Suppressor macrophage treated with lipopolysaccharide for 1 hour (primary cell): ENCODE data around the gene HS3ST5.
A peak's percentile ranks its signal among the peaks of the same experiment; 100 is the strongest.
"Not testable (repeated sequence)": the region's sequence is repeated elsewhere in the genome, so short reads cannot be mapped to it uniquely, and the experiment has no call there.

Experiments used
- DNase-seq, 3 donors: peaks; one replicate each; pipeline ENCODE4 v3.0.0-alpha.2; 2020 to 2022

Gene HS3ST5

DNA sequence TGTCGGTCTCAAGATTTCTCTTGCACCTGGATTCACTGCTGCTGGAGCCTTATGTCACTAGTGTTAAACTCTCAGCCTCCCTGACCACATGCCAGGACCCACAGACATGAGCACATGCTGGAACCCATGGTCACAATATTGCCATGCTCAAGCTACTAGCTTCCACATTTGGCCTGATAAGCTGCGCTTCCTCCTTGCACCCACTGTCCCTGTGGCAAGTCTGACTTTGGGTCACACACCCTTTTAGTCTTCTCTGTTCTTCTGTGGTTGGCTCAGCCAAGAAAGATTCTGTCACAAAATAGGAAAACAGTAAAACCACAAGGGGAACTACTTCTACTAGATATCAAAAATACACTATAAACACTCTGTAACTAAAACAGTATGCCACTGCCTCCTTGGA is 303.0 kb downstream of the HS3ST5 start:
- DNase-seq, result peak in 1 of 3 donors; percentile 6

DNA sequence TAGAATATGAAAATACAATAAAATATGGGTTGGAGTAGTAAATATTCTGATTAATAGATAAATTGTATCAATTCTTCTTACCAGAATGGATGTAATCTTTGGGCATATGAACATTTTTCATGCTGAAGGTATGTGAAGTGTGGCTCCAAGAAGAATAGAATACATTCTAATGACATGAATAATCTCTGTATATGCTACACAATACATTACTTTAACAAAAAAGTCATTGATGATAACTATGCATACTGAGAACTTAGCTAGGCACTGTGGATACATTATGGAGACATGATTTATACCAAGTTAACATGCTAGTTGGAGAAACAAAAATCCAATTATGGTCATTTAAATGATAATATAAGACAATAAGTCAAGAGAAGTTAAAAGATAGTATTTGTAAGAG is 309.2 kb downstream of the HS3ST5 start:
- no peak for DNase-seq

DNA sequence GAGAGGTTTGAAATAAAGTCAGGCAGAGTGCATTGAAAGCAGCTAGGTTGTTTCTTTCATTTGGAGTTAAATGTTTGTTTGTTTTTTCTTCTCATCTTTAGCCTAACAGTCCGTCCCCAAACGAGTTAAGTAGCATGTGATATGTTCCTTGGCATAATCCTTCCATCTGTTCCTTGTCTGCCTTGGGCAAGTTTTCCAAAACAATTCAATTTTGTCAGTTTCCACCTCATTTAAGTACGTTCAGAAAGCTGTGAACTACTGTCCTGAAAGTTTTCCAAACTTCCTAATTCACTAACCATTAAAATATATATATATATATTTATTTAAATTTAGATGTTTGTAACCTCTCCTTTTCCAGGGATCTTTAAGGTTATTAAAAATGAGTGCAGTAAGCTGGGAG is 310.1 kb downstream of the HS3ST5 start:
- DNase-seq, result no peak

GRCh38 chr6:114030767-114031166 is 312.1 kb downstream of the HS3ST5 start:
- DNase-seq, result no peak

DNA sequence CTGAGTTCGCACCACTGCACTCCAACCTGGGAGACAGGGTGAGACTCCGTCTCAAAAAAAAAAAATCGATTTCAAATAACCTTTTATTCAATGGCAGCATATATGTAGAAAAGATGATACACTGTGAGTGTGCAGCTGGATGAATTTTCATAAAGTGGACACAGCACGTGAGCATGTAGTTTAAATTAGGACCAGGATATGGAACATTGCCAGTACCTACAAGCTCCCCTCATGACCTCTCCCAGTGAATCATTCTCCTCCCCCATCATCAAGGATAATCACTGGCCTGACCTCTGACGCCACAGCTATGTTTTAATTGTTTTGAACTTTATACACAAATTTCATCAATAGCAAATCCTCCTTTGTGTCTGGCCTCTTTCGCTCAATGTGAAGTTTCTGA is 318.1 kb downstream of the HS3ST5 start:
- no peak for DNase-seq

DNA sequence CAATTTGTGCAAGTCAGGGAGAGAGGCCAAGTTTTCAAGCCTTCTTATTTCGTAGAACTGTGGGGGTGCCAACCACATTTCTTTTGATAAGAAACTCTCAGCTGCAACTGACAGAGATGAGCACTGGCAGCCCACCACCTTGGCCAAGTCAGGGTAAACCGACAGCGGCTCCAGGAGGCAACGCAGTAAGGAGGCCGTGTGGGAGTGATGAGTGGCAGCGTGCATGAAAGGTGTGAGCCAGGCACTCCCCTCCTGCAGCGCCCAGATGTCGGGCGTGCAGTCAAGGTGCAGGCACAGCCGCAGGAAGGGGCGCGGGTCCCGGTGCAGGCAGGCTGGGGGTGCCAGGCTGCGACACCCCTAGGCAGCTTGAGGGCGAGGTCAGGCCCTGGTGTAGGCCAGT is 322.6 kb downstream of the HS3ST5 start:
- DNase-seq, result no peak

DNA sequence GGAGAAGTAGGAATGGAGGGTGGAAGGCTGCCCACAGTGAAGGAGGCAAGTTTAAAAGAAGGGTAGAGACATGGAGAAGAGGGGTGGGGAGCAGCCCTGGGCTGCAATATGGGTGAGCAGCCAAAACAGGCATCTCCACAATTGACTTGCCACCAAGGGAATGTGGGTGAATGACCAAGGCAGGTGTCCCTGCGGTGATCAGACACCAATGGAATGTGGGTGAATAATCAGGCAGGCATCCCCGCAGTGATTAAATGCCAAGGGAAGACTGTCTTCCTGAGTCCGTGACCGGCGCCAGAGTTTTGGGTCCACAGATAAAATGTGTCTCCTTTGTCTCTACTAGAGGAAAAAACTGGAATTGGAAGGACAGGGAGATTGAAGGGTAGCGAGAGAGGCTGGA is 325.7 kb downstream of the HS3ST5 start:
- not testable (repeated sequence) for DNase-seq

DNA sequence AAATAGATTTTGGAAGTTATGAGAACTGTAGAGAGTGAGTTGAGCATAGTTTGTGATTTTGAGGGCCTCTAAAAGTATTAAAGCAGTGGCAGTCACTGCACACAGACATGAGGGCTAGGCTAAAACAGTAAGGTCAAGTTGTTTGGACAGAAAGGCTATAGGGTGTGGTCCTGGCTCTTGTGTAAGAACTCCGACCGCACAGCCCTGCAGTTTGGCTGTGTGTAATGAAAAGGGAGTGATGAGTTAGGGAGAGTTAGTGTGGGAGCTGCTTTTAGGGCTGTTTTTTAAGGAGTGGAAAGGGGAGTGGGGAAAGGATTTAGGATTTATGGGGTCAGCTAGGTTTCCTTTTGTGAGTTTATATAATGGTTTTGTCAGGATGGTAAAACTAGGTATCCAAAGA is 328.7 kb downstream of the HS3ST5 start:
- not testable (repeated sequence) for DNase-seq

- DNase-seq, result not testable (repeated sequence)
Measured at GRCh38 chr6:114011486-114011885, 331.3 kb downstream of the HS3ST5 start.

- no peak for DNase-seq
Measured at GRCh38 chr6:114010540-114010939, 332.3 kb downstream of the HS3ST5 start.

GRCh38 chr6:114009192-114009591 is 333.6 kb downstream of the HS3ST5 start:
- DNase-seq, result no peak

DNA sequence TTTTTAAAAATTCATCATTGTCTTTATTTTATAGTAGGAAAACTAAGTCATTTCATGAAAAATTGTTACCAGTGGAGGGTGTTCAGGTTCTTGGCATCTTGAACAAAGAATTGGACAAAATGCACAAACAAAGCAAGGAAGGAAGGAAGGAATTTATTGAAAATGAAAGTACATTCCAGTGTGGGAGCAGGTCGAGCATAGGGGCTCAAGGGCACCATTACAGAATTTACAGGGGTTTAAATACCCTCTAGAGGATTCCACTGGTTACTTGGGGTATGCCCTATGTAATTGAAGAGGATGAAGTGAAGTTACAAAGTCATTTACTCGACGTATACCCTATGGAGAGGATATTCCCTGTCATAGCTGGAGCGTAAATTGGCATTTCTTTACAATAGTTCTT is 334.5 kb downstream of the HS3ST5 start:
- no peak for DNase-seq

DNA sequence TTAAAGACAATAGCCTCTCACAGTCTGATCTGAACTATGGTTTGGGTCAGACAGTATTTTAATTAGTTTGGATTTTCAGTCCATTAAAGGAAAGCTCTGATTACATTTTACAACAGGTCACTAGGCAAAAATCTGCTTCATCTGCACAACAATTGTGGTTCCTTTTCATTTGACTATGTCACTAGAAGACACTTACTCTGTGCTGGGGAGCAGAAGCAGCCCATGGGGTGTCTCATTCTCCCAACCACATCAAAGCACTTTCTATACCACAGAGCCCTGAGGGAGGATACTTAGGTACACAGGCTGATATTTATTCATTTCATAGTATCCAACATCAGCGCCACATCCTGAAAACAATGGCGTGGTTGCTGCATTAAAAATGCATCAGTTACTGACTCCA is 335.3 kb downstream of the HS3ST5 start:
- DNase-seq, result no peak
